ENCODE measurements around the gene EEFSEC.

EEFSEC gene

GRCh38 chr3:128266453-128266852 is 113.2 kb downstream of the EEFSEC start:
- H3K4me3 ChIP-seq (ENCODE audit: low read depth, low read length), result no peak overlapping the region
- TF ChIP-seq CTCF (IDR thresholded peaks at IDR 0.05; ENCODE audit: low read depth, low read length), result no peak

GRCh38 chr3:128267541-128267940 is 114.3 kb downstream of the EEFSEC start:
- TF ChIP-seq CTCF (IDR thresholded peaks at IDR 0.05; ENCODE audit: low read depth, low read length), result no peak
- H3K4me3 ChIP-seq (ENCODE audit: low read depth, low read length), result no peak overlapping the region

GRCh38 chr3:128269006-128269775 is 115.9 kb downstream of the EEFSEC start:
- no peak for TF ChIP-seq CTCF (IDR thresholded peaks at IDR 0.05; ENCODE audit: low read depth, low read length)

GRCh38 chr3:128269796-128270195 is 116.5 kb downstream of the EEFSEC start:
- no peak overlapping the region for H3K4me3 ChIP-seq (ENCODE audit: low read depth, low read length)
- TF ChIP-seq CTCF (IDR thresholded peaks at IDR 0.05; ENCODE audit: low read depth, low read length), result no peak

More at GRCh38 chr3:128269006-128269775, 115.9 kb downstream of the EEFSEC start:
- no peak overlapping the region for H3K4me3 ChIP-seq (ENCODE audit: low read depth, low read length)

GRCh38 chr3:128270559-128271492 is 117.5 kb downstream of the EEFSEC start:
- TF ChIP-seq CTCF (IDR thresholded peaks at IDR 0.05; ENCODE audit: low read depth, low read length), result no peak
- H3K4me3 ChIP-seq (ENCODE audit: low read depth, low read length), result no peak overlapping the region

GRCh38 chr3:128271536-128272332 is 118.5 kb downstream of the EEFSEC start:
- H3K4me3 ChIP-seq (ENCODE audit: low read depth, low read length), result no peak overlapping the region
- no peak for TF ChIP-seq CTCF (IDR thresholded peaks at IDR 0.05; ENCODE audit: low read depth, low read length)

Measured in WI38 (cell line).